Activated T-cell treated with anti-CD3 and anti-CD28 coated beads, Interleukin-2, amount 50 U/mL, for 24 hours (primary cell): Measurements from ENCODE around the gene DCLRE1A.

Experiments
- DNase-seq: peaks from one replicate; pipeline ENCODE4 v3.0.0-alpha.2; 2020
- H3K27ac Mint-ChIP-seq: 2 replicates; pipeline ENCODE4 v1.8.0; 2020; ENCODE audit warnings: mild to moderate bottlenecking, mixed read lengths
- H3K27me3 Mint-ChIP-seq: 2 replicates; pipeline ENCODE4 v1.8.0; 2020; ENCODE audit warnings: mixed read lengths
- H3K36me3 Mint-ChIP-seq: 2 replicates; pipeline ENCODE4 v1.8.0; 2020; ENCODE audit warnings: low read depth, mixed read lengths
- H3K4me1 Mint-ChIP-seq: 2 replicates; pipeline ENCODE4 v1.8.0; 2020; ENCODE audit warnings: low read depth, mixed read lengths
- H3K4me3 Mint-ChIP-seq: 2 replicates; pipeline ENCODE4 v1.8.0; 2020; ENCODE audit warnings: mild to moderate bottlenecking, moderate library complexity, mixed read lengths
- H3K9me3 Mint-ChIP-seq: 2 replicates; pipeline ENCODE4 v1.8.0; 2020; ENCODE audit warnings: mixed read lengths

Gene DCLRE1A

GRCh38 chr10:113854013-113854760 lies at the start of gene DCLRE1A, which contains the start of gene NHLRC2:
Gene DCLRE1A, minus strand, starts transcription at chr10:113854082. Its CDS starts 900 bp downstream, at chr10:113853182.
Gene NHLRC2, plus strand, starts transcription at chr10:113854661. Its CDS starts 212 bp downstream, at chr10:113854873.
- Mint-ChIP-seq H3K27me3 (no peaks in the 10 kb centered on the region), H3K4me1 (peaks cover 55% of the 10 kb centered on the region), H3K4me3 (peak within 1 kb of the TSS; percentile 97), H3K36me3 (peaks cover 59% of the 10 kb centered on the region), H3K9me3 (no peaks in the 10 kb centered on the region), H3K27ac (peak within 1 kb of the TSS; percentile 99)
- peak; percentile 80 for DNase-seq

GRCh38 chr10:113899952-113900598 lies 46.2 kb upstream of the DCLRE1A start:
- DNase-seq = no peak
- Mint-ChIP-seq H3K4me3 (no peak overlapping the region), H3K27ac (no peak overlapping the region), H3K9me3 (no peaks in the 10 kb centered on the region), H3K27me3 (no peaks in the 10 kb centered on the region), H3K4me1 (peaks cover 3% of the 10 kb centered on the region), H3K36me3 (peaks cover 66% of the 10 kb centered on the region)

GRCh38 chr10:113897693-113898618 lies 44.1 kb upstream of the DCLRE1A start:
- H3K36me3 Mint-ChIP-seq = peaks cover 60% of the 10 kb centered on the region
- no peak for DNase-seq
- H3K4me3 Mint-ChIP-seq = no peak overlapping the region
- no peak overlapping the region for H3K27ac Mint-ChIP-seq
- no peaks in the 10 kb centered on the region for H3K9me3 Mint-ChIP-seq
- no peaks in the 10 kb centered on the region for H3K27me3 Mint-ChIP-seq
- H3K4me1 Mint-ChIP-seq = peaks cover 9% of the 10 kb centered on the region

GRCh38 chr10:113895018-113895417 lies 41.1 kb upstream of the DCLRE1A start:
- Mint-ChIP-seq H3K4me1 (peaks cover 13% of the 10 kb centered on the region), H3K4me3 (no peak overlapping the region), H3K27me3 (no peaks in the 10 kb centered on the region), H3K36me3 (peaks cover 62% of the 10 kb centered on the region), H3K9me3 (no peaks in the 10 kb centered on the region), H3K27ac (no peak overlapping the region)
- no peak for DNase-seq

- DNase-seq = no peak
- Mint-ChIP-seq H3K4me3 (no peak overlapping the region), H3K36me3 (peaks cover 67% of the 10 kb centered on the region), H3K9me3 (no peaks in the 10 kb centered on the region), H3K27me3 (no peaks in the 10 kb centered on the region), H3K27ac (no peak overlapping the region), H3K4me1 (peaks cover 13% of the 10 kb centered on the region)
These were observed 40.7 kb upstream of the DCLRE1A start for GRCh38 chr10:113894581-113894980.

- H3K9me3 Mint-ChIP-seq = no peaks in the 10 kb centered on the region
- H3K4me1 Mint-ChIP-seq = peaks cover 13% of the 10 kb centered on the region
- DNase-seq = no peak
- H3K36me3 Mint-ChIP-seq = peaks cover 65% of the 10 kb centered on the region
- no peak overlapping the region for H3K4me3 Mint-ChIP-seq
- H3K27ac Mint-ChIP-seq = no peak overlapping the region
- H3K27me3 Mint-ChIP-seq = no peaks in the 10 kb centered on the region
These were observed 39.7 kb upstream of the DCLRE1A start for GRCh38 chr10:113893570-113893969.

- Mint-ChIP-seq H3K9me3 (no peaks in the 10 kb centered on the region), H3K4me3 (no peak overlapping the region), H3K36me3 (peaks cover 71% of the 10 kb centered on the region), H3K27me3 (no peaks in the 10 kb centered on the region), H3K4me1 (peaks cover 13% of the 10 kb centered on the region), H3K27ac (no peak overlapping the region)
- DNase-seq = no peak
These were observed 37.6 kb upstream of the DCLRE1A start for GRCh38 chr10:113891476-113891875.

- Mint-ChIP-seq H3K27me3 (no peaks in the 10 kb centered on the region), H3K9me3 (no peaks in the 10 kb centered on the region), H3K4me3 (no peak overlapping the region), H3K4me1 (peaks cover 13% of the 10 kb centered on the region), H3K36me3 (peaks cover 78% of the 10 kb centered on the region), H3K27ac (no peak overlapping the region)
- no peak for DNase-seq
These were observed 36.9 kb upstream of the DCLRE1A start for GRCh38 chr10:113890769-113891168.

GRCh38 chr10:113889911-113890310 lies 36.0 kb upstream of the DCLRE1A start:
- no peaks in the 10 kb centered on the region for H3K9me3 Mint-ChIP-seq
- DNase-seq = no peak
- peaks cover 8% of the 10 kb centered on the region for H3K4me1 Mint-ChIP-seq
- no peaks in the 10 kb centered on the region for H3K27me3 Mint-ChIP-seq
- no peak overlapping the region for H3K27ac Mint-ChIP-seq
- H3K4me3 Mint-ChIP-seq = no peak overlapping the region
- H3K36me3 Mint-ChIP-seq = peaks cover 78% of the 10 kb centered on the region

GRCh38 chr10:113882240-113882639 lies 28.4 kb upstream of the DCLRE1A start:
- Mint-ChIP-seq H3K4me1 (peaks cover 18% of the 10 kb centered on the region), H3K9me3 (no peaks in the 10 kb centered on the region), H3K36me3 (peaks cover 79% of the 10 kb centered on the region), H3K27ac (no peak overlapping the region), H3K27me3 (no peaks in the 10 kb centered on the region), H3K4me3 (no peak overlapping the region)
- no peak for DNase-seq

GRCh38 chr10:113880236-113880635 lies 26.4 kb upstream of the DCLRE1A start:
- Mint-ChIP-seq H3K9me3 (no peaks in the 10 kb centered on the region), H3K27ac (no peak overlapping the region), H3K4me1 (peaks cover 22% of the 10 kb centered on the region), H3K36me3 (peaks cover 70% of the 10 kb centered on the region), H3K27me3 (no peaks in the 10 kb centered on the region), H3K4me3 (no peak overlapping the region)
- no peak for DNase-seq

- DNase-seq = no peak
- Mint-ChIP-seq H3K36me3 (peaks cover 67% of the 10 kb centered on the region), H3K4me1 (peaks cover 24% of the 10 kb centered on the region), H3K27me3 (no peaks in the 10 kb centered on the region), H3K4me3 (no peak overlapping the region), H3K27ac (no peak overlapping the region), H3K9me3 (no peaks in the 10 kb centered on the region)
These were observed 25.8 kb upstream of the DCLRE1A start for GRCh38 chr10:113879691-113880090.

- H3K4me3 Mint-ChIP-seq = no peak overlapping the region
- peaks cover 19% of the 10 kb centered on the region for H3K4me1 Mint-ChIP-seq
- no peak overlapping the region for H3K27ac Mint-ChIP-seq
- no peak for DNase-seq
- no peaks in the 10 kb centered on the region for H3K27me3 Mint-ChIP-seq
- H3K9me3 Mint-ChIP-seq = peaks cover 7% of the 10 kb centered on the region
- peaks cover 55% of the 10 kb centered on the region for H3K36me3 Mint-ChIP-seq
These were observed 22.6 kb upstream of the DCLRE1A start for GRCh38 chr10:113876461-113876860.

GRCh38 chr10:113875212-113875611 lies 21.3 kb upstream of the DCLRE1A start:
- H3K4me3 Mint-ChIP-seq = no peak overlapping the region
- peaks cover 17% of the 10 kb centered on the region for H3K4me1 Mint-ChIP-seq
- DNase-seq = no peak
- H3K27me3 Mint-ChIP-seq = no peaks in the 10 kb centered on the region
- peaks cover 7% of the 10 kb centered on the region for H3K9me3 Mint-ChIP-seq
- H3K27ac Mint-ChIP-seq = no peak overlapping the region
- peaks cover 54% of the 10 kb centered on the region for H3K36me3 Mint-ChIP-seq
